Gastrocnemius medialis (tissue), 4 donors: ENCODE measurements around the gene GRB2. TPM values are rescaled to one million over a fixed set of nuclear protein-coding genes. Genes with fewer than 3 reads are reported as not detected.
A peak's percentile ranks its signal among the peaks of the same experiment; 100 is the strongest.
"Not testable (repeated sequence)": the region's sequence is repeated elsewhere in the genome, so short reads cannot be mapped to it uniquely, and the experiment has no call there.

Source experiments
- ATAC-seq, 2 donors: fragments of 150-250 bp; one replicate each; pipeline ENCODE4 v1.9.1; 2016
- DNase-seq, 2 donors: peaks; one replicate each; pipeline ENCODE4 v3.0.0-alpha.2; 2019
- H3K27ac ChIP-seq, 4 donors: fragments of 200-600 bp; sonication (generic); 1 replicate in 1 of 4; 2 replicates in 3 of 4; pipeline ENCODE4 v1.5.1; 2016 to 2018; ENCODE audit warnings: mild to moderate bottlenecking in 2 of 4, moderate library complexity in 1 of 4
- H3K27me3 ChIP-seq, 3 donors: fragments of 200-600 bp; sonication (generic) in 2 of 3; 1 replicate in 1 of 3; 2 replicates in 2 of 3; pipeline versions ENCODE4 v1.5.1 to v1.6.0; 2016 to 2019; ENCODE audit warnings: mild to moderate bottlenecking in 1 of 3, moderate library complexity in 1 of 3
- H3K36me3 ChIP-seq, 2 donors: fragments of 200-600 bp; sonication (generic) in 1 of 2; one replicate each; pipeline ENCODE4 v1.5.1; 2017 to 2018
- H3K4me1 ChIP-seq, 2 donors: fragments of 200-600 bp; sonication (generic) in 1 of 2; one replicate each; pipeline ENCODE4 v1.5.1; 2016 to 2017; ENCODE audit warnings: mild to moderate bottlenecking in 2 of 2
- H3K4me3 ChIP-seq, 4 donors: fragments of 200-600 bp; sonication (generic) in 3 of 4; 1 replicate in 1 of 4; 2 replicates in 3 of 4; pipeline ENCODE4 v1.5.1; 2016 to 2019; ENCODE audit warnings: mild to moderate bottlenecking in 2 of 4
- H3K9me3 ChIP-seq, 3 donors: fragments of 200-600 bp; sonication (generic) in 2 of 3; 1 replicate in 1 of 3; 2 replicates in 2 of 3; pipeline ENCODE4 v1.5.1; 2016 to 2019
- CTCF ChIP-seq, 5 experiments: fragments of 450-650 bp in 3 of 5; fragments of 200-600 bp in 2 of 5; sonication (generic) in 2 of 5; IDR thresholded peaks in 4 of 5; conservative IDR thresholded peaks in 1 of 5; 1 replicate in 4 of 5; 2 replicates in 1 of 5; pipeline ENCODE4 v1.5.1; 2016 to 2019; ENCODE audit warnings: antibody characterized with exemption in 5 of 5, mild to moderate bottlenecking in 3 of 5, moderate library complexity in 3 of 5
- POLR2A ChIP-seq, 2 donors: fragments of 450-650 bp; IDR thresholded peaks; one replicate each; pipeline ENCODE4 v1.6.1; 2017; ENCODE audit warnings: antibody characterized with exemption in 2 of 2, mild to moderate bottlenecking in 2 of 2, moderate library complexity in 2 of 2
- in situ Hi-C, 4 donors: fragments of 200-750 bp; cut with MboI; loops; one replicate each; pipeline versions ENCODE4 v1.15.0 to v1.8.0; 2017; ENCODE audit warnings: low sequenced_read_pairs in 4 of 4
- intact Hi-C: fragments of 100-400 bp; cut with DNase I; formaldehyde crosslinking; loops from one replicate; pipeline ENCODE4 v1.15.1; 2023; ENCODE audit warnings: low total_unique reads
- total RNA-seq, 4 donors: library from RNA; depleted of rRNA; stranded (reverse); fragments of >200 nt; gene quantifications; one replicate each; pipeline versions ENCODE4 v1.1.0 to v1.2.3, GENCODE V29; 2016

The GRB2 gene
- total RNA-seq, 4 donors from 2014 or later = 41.7 to 88.5 (median 68.8) TPM

- Histone ChIP-seq H3K27ac (no peak overlapping the region), H3K36me3 (no peaks in the 10 kb centered on the region), H3K4me1 (no peaks in the 10 kb centered on the region), H3K4me3 (no peak overlapping the region), H3K27me3 (no peaks in the 10 kb centered on the region), H3K9me3 (no peaks in the 10 kb centered on the region)
- no peak for TF ChIP-seq CTCF (IDR thresholded peaks at IDR 0.05 in 4 of 5, conservative IDR thresholded peaks at IDR 0.05 in 1 of 5)
- no peak for TF ChIP-seq POLR2A (IDR thresholded peaks at IDR 0.05)
- intact Hi-C loops = no loop called here
- DNase-seq (no peak), ATAC-seq (no peak)
- in situ Hi-C loops = loop anchor here in 3 of 4 donors (25.0 kb wide), 1 partner anchor 236 kb away; the partner anchor contains the start of gene LLGL2 (in 3 of the 3)
Measured at GRCh38 chr17:75301049-75301448, 104.4 kb downstream of the GRB2 start.

- TF ChIP-seq POLR2A (IDR thresholded peaks at IDR 0.05) = no peak
- no peak for TF ChIP-seq CTCF (IDR thresholded peaks at IDR 0.05 in 4 of 5, conservative IDR thresholded peaks at IDR 0.05 in 1 of 5)
- no peak overlapping the region for H3K27ac ChIP-seq
- ATAC-seq = no peak
- DNase-seq = no peak
- intact Hi-C loops (no loop called here), in situ Hi-C loops (loop anchor here in 3 of 4 donors (25.0 kb wide), 1 partner anchor 237 kb away; the partner anchor contains the start of gene LLGL2 (in 3 of the 3))
- H3K4me3 ChIP-seq = no peak overlapping the region
- no peaks in the 10 kb centered on the region for H3K4me1 ChIP-seq
- no peaks in the 10 kb centered on the region for H3K9me3 ChIP-seq
- no peaks in the 10 kb centered on the region for H3K36me3 ChIP-seq
- no peaks in the 10 kb centered on the region for H3K27me3 ChIP-seq
Measured at GRCh38 chr17:75300280-75300679, 105.2 kb downstream of the GRB2 start.

- Histone ChIP-seq H3K27ac (peak overlapping the region in 2 of 4 donors; percentile 3 to 41), H3K4me3 (no peak overlapping the region), H3K36me3 (no peaks in the 10 kb centered on the region), H3K9me3 (no peaks in the 10 kb centered on the region), H3K27me3 (no peaks in the 10 kb centered on the region), H3K4me1 (no peaks in the 10 kb centered on the region)
- TF ChIP-seq CTCF (IDR thresholded peaks at IDR 0.05 in 4 of 5, conservative IDR thresholded peaks at IDR 0.05 in 1 of 5) (no peak), POLR2A (IDR thresholded peaks at IDR 0.05) (no peak)
- DNase-seq = no peak
- in situ Hi-C loops (no loop called here), intact Hi-C loops (loop anchor here (10.0 kb wide), 1 partner anchor 219 kb away; the partner anchor contains the start of genes CASKIN2 and TSEN54)
- ATAC-seq = no peak
Measured at GRCh38 chr17:75295201-75296158, 110.0 kb downstream of the GRB2 start.

GRCh38 chr17:75292810-75293448 lies 112.5 kb downstream of the GRB2 start:
- H3K27ac ChIP-seq, H3K9me3 ChIP-seq, H3K27me3 ChIP-seq, H3K4me3 ChIP-seq, H3K4me1 ChIP-seq, ATAC-seq, DNase-seq, H3K36me3 ChIP-seq, in situ Hi-C loops: not testable (repeated sequence)
- intact Hi-C loops = loop anchor here (10.0 kb wide), 1 partner anchor 222 kb away; the partner anchor contains the start of genes CASKIN2 and TSEN54
